ENCODE measurements around the gene DNAJB6.

GRCh38 chr7:157439149-157439548 lies 102.3 kb downstream of the DNAJB6 start:
- TF ChIP-seq USF2 (IDR thresholded peaks at IDR 0.05; ENCODE audit: low read depth, low read length) (no peak), BHLHE40 (IDR thresholded peaks at IDR 0.05; ENCODE audit: low read depth, low read length) (no peak), POLR2A (IDR thresholded peaks at IDR 0.05; ENCODE audit: low read depth, low read length) (no peak), MAZ (IDR thresholded peaks at IDR 0.05; ENCODE audit: borderline replicate concordance, low read depth, low read length) (no peak)
- TF ChIP-seq, protein P1, sequence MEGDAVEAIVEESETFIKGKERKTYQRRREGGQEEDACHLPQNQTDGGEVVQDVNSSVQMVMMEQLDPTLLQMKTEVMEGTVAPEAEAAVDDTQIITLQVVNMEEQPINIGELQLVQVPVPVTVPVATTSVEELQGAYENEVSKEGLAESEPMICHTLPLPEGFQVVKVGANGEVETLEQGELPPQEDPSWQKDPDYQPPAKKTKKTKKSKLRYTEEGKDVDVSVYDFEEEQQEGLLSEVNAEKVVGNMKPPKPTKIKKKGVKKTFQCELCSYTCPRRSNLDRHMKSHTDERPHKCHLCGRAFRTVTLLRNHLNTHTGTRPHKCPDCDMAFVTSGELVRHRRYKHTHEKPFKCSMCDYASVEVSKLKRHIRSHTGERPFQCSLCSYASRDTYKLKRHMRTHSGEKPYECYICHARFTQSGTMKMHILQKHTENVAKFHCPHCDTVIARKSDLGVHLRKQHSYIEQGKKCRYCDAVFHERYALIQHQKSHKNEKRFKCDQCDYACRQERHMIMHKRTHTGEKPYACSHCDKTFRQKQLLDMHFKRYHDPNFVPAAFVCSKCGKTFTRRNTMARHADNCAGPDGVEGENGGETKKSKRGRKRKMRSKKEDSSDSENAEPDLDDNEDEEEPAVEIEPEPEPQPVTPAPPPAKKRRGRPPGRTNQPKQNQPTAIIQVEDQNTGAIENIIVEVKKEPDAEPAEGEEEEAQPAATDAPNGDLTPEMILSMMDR (conservative IDR thresholded peaks at IDR 0.05; ENCODE audit: low read depth, low read length) = no peak

All from IMR-90 (cell line).